ENCODE results near the gene GRIN2A.

Gene GRIN2A

GRCh38 chr16:9976601-9977000 lies 205.6 kb downstream of the GRIN2A start:
- H3K36me3 ChIP-seq (ENCODE audit: control insufficient read depth in 5 of 5, insufficient read depth in 5 of 5, low read length in 5 of 5), result no peaks in the 10 kb centered on the region
- H3K9me3 ChIP-seq (ENCODE audit: control insufficient read depth in 5 of 5, low read length in 5 of 5), result no peaks in the 10 kb centered on the region
- no peak overlapping the region for H3K27ac ChIP-seq (ENCODE audit: low read depth, low read length)
- no peak overlapping the region for H3K4me3 ChIP-seq (ENCODE audit: low read depth in 1 of 5, low read length in 5 of 5)
- H3K9ac ChIP-seq (ENCODE audit: low read length in 5 of 5), result no peak overlapping the region
- no peaks in the 10 kb centered on the region for H3K4me1 ChIP-seq (ENCODE audit: control insufficient read depth in 5 of 5, insufficient read depth in 5 of 5, low read length in 5 of 5)
- H3K27me3 ChIP-seq (ENCODE audit: control insufficient read depth in 5 of 5, insufficient read depth in 4 of 5, low read length in 5 of 5), result no peaks in the 10 kb centered on the region

GRCh38 chr16:9971907-9972306 lies 210.3 kb downstream of the GRIN2A start:
- Histone ChIP-seq H3K9me3 (ENCODE audit: control insufficient read depth in 5 of 5, low read length in 5 of 5) (no peaks in the 10 kb centered on the region), H3K4me3 (ENCODE audit: low read depth in 1 of 5, low read length in 5 of 5) (no peak overlapping the region), H3K4me1 (ENCODE audit: control insufficient read depth in 5 of 5, insufficient read depth in 5 of 5, low read length in 5 of 5) (no peaks in the 10 kb centered on the region), H3K9ac (ENCODE audit: low read length in 5 of 5) (no peak overlapping the region), H3K27ac (ENCODE audit: low read depth, low read length) (no peak overlapping the region), H3K27me3 (ENCODE audit: control insufficient read depth in 5 of 5, insufficient read depth in 4 of 5, low read length in 5 of 5) (no peaks in the 10 kb centered on the region), H3K36me3 (ENCODE audit: control insufficient read depth in 5 of 5, insufficient read depth in 5 of 5, low read length in 5 of 5) (no peaks in the 10 kb centered on the region)

GRCh38 chr16:9970796-9971195 lies 211.4 kb downstream of the GRIN2A start:
- Histone ChIP-seq H3K27ac (ENCODE audit: low read depth, low read length) (no peak overlapping the region), H3K27me3 (ENCODE audit: control insufficient read depth in 5 of 5, insufficient read depth in 4 of 5, low read length in 5 of 5) (no peaks in the 10 kb centered on the region), H3K36me3 (ENCODE audit: control insufficient read depth in 5 of 5, insufficient read depth in 5 of 5, low read length in 5 of 5) (no peaks in the 10 kb centered on the region), H3K4me3 (ENCODE audit: low read depth in 1 of 5, low read length in 5 of 5) (no peak overlapping the region), H3K9ac (ENCODE audit: low read length in 5 of 5) (no peak overlapping the region), H3K9me3 (ENCODE audit: control insufficient read depth in 5 of 5, low read length in 5 of 5) (no peaks in the 10 kb centered on the region), H3K4me1 (ENCODE audit: control insufficient read depth in 5 of 5, insufficient read depth in 5 of 5, low read length in 5 of 5) (no peaks in the 10 kb centered on the region)

GRCh38 chr16:9970244-9970643 lies 212.0 kb downstream of the GRIN2A start:
- Histone ChIP-seq H3K9me3 (ENCODE audit: control insufficient read depth in 5 of 5, low read length in 5 of 5) (no peaks in the 10 kb centered on the region), H3K4me1 (ENCODE audit: control insufficient read depth in 5 of 5, insufficient read depth in 5 of 5, low read length in 5 of 5) (no peaks in the 10 kb centered on the region), H3K27me3 (ENCODE audit: control insufficient read depth in 5 of 5, insufficient read depth in 4 of 5, low read length in 5 of 5) (no peaks in the 10 kb centered on the region), H3K36me3 (ENCODE audit: control insufficient read depth in 5 of 5, insufficient read depth in 5 of 5, low read length in 5 of 5) (no peaks in the 10 kb centered on the region), H3K27ac (ENCODE audit: low read depth, low read length) (no peak overlapping the region), H3K4me3 (ENCODE audit: low read depth in 1 of 5, low read length in 5 of 5) (no peak overlapping the region), H3K9ac (ENCODE audit: low read length in 5 of 5) (no peak overlapping the region)

- Histone ChIP-seq H3K4me3 (ENCODE audit: low read depth in 1 of 5, low read length in 5 of 5) (no peak overlapping the region), H3K27me3 (ENCODE audit: control insufficient read depth in 5 of 5, insufficient read depth in 4 of 5, low read length in 5 of 5) (no peaks in the 10 kb centered on the region), H3K27ac (ENCODE audit: low read depth, low read length) (no peak overlapping the region), H3K9me3 (ENCODE audit: control insufficient read depth in 5 of 5, low read length in 5 of 5) (no peaks in the 10 kb centered on the region), H3K36me3 (ENCODE audit: control insufficient read depth in 5 of 5, insufficient read depth in 5 of 5, low read length in 5 of 5) (no peaks in the 10 kb centered on the region), H3K9ac (ENCODE audit: low read length in 5 of 5) (no peak overlapping the region), H3K4me1 (ENCODE audit: control insufficient read depth in 5 of 5, insufficient read depth in 5 of 5, low read length in 5 of 5) (no peaks in the 10 kb centered on the region)
Measured at GRCh38 chr16:9969580-9969979, 212.6 kb downstream of the GRIN2A start.

GRCh38 chr16:9966569-9967157 lies 215.6 kb downstream of the GRIN2A start:
- H3K27me3 ChIP-seq (ENCODE audit: control insufficient read depth in 5 of 5, insufficient read depth in 4 of 5, low read length in 5 of 5), result no peaks in the 10 kb centered on the region
- H3K27ac ChIP-seq (ENCODE audit: low read depth, low read length), result no peak overlapping the region
- H3K9me3 ChIP-seq (ENCODE audit: control insufficient read depth in 5 of 5, low read length in 5 of 5), result no peaks in the 10 kb centered on the region
- no peaks in the 10 kb centered on the region for H3K4me1 ChIP-seq (ENCODE audit: control insufficient read depth in 5 of 5, insufficient read depth in 5 of 5, low read length in 5 of 5)
- H3K9ac ChIP-seq (ENCODE audit: low read length in 5 of 5), result no peak overlapping the region
- H3K36me3 ChIP-seq (ENCODE audit: control insufficient read depth in 5 of 5, insufficient read depth in 5 of 5, low read length in 5 of 5), result no peaks in the 10 kb centered on the region
- no peak overlapping the region for H3K4me3 ChIP-seq (ENCODE audit: low read depth in 1 of 5, low read length in 5 of 5)

GRCh38 chr16:9965079-9965478 lies 217.1 kb downstream of the GRIN2A start:
- no peaks in the 10 kb centered on the region for H3K36me3 ChIP-seq (ENCODE audit: control insufficient read depth in 5 of 5, insufficient read depth in 5 of 5, low read length in 5 of 5)
- no peaks in the 10 kb centered on the region for H3K4me1 ChIP-seq (ENCODE audit: control insufficient read depth in 5 of 5, insufficient read depth in 5 of 5, low read length in 5 of 5)
- H3K9me3 ChIP-seq (ENCODE audit: control insufficient read depth in 5 of 5, low read length in 5 of 5), result no peaks in the 10 kb centered on the region
- H3K4me3 ChIP-seq (ENCODE audit: low read depth in 1 of 5, low read length in 5 of 5), result no peak overlapping the region
- H3K9ac ChIP-seq (ENCODE audit: low read length in 5 of 5), result no peak overlapping the region
- H3K27me3 ChIP-seq (ENCODE audit: control insufficient read depth in 5 of 5, insufficient read depth in 4 of 5, low read length in 5 of 5), result no peaks in the 10 kb centered on the region
- no peak overlapping the region for H3K27ac ChIP-seq (ENCODE audit: low read depth, low read length)

GRCh38 chr16:9964426-9964825 lies 217.8 kb downstream of the GRIN2A start:
- H3K27ac ChIP-seq (ENCODE audit: low read depth, low read length), result no peak overlapping the region
- H3K27me3 ChIP-seq (ENCODE audit: control insufficient read depth in 5 of 5, insufficient read depth in 4 of 5, low read length in 5 of 5), result no peaks in the 10 kb centered on the region
- no peaks in the 10 kb centered on the region for H3K4me1 ChIP-seq (ENCODE audit: control insufficient read depth in 5 of 5, insufficient read depth in 5 of 5, low read length in 5 of 5)
- no peaks in the 10 kb centered on the region for H3K36me3 ChIP-seq (ENCODE audit: control insufficient read depth in 5 of 5, insufficient read depth in 5 of 5, low read length in 5 of 5)
- no peak overlapping the region for H3K4me3 ChIP-seq (ENCODE audit: low read depth in 1 of 5, low read length in 5 of 5)
- H3K9ac ChIP-seq (ENCODE audit: low read length in 5 of 5), result no peak overlapping the region
- no peaks in the 10 kb centered on the region for H3K9me3 ChIP-seq (ENCODE audit: control insufficient read depth in 5 of 5, low read length in 5 of 5)

- Histone ChIP-seq H3K4me3 (ENCODE audit: low read depth in 1 of 5, low read length in 5 of 5) (no peak overlapping the region), H3K4me1 (ENCODE audit: control insufficient read depth in 5 of 5, insufficient read depth in 5 of 5, low read length in 5 of 5) (peaks cover 0 to 6% (median 0%) of the 10 kb centered on the region in 5 donors), H3K27me3 (ENCODE audit: control insufficient read depth in 5 of 5, insufficient read depth in 4 of 5, low read length in 5 of 5) (peaks cover 0 to 6% (median 0%) of the 10 kb centered on the region in 5 donors)
Measured at GRCh38 chr16:9957433-9957832, 224.8 kb downstream of the GRIN2A start.

GRCh38 chr16:9957002-9957401 lies 225.2 kb downstream of the GRIN2A start:
- peaks cover 0 to 6% (median 0%) of the 10 kb centered on the region in 5 donors for H3K27me3 ChIP-seq (ENCODE audit: control insufficient read depth in 5 of 5, insufficient read depth in 4 of 5, low read length in 5 of 5)
- no peaks in the 10 kb centered on the region for H3K9me3 ChIP-seq (ENCODE audit: control insufficient read depth in 5 of 5, low read length in 5 of 5)
- no peak overlapping the region for H3K9ac ChIP-seq (ENCODE audit: low read length in 5 of 5)
- H3K36me3 ChIP-seq (ENCODE audit: control insufficient read depth in 5 of 5, insufficient read depth in 5 of 5, low read length in 5 of 5), result no peaks in the 10 kb centered on the region
- no peak overlapping the region for H3K27ac ChIP-seq (ENCODE audit: low read depth, low read length)
- H3K4me3 ChIP-seq (ENCODE audit: low read depth in 1 of 5, low read length in 5 of 5), result no peak overlapping the region
- H3K4me1 ChIP-seq (ENCODE audit: control insufficient read depth in 5 of 5, insufficient read depth in 5 of 5, low read length in 5 of 5), result peaks cover 0 to 6% (median 0%) of the 10 kb centered on the region in 5 donors

More at GRCh38 chr16:9957433-9957832, 224.8 kb downstream of the GRIN2A start:
- Histone ChIP-seq H3K36me3 (ENCODE audit: control insufficient read depth in 5 of 5, insufficient read depth in 5 of 5, low read length in 5 of 5) (no peaks in the 10 kb centered on the region), H3K9me3 (ENCODE audit: control insufficient read depth in 5 of 5, low read length in 5 of 5) (no peaks in the 10 kb centered on the region), H3K27ac (ENCODE audit: low read depth, low read length) (no peak overlapping the region), H3K9ac (ENCODE audit: low read length in 5 of 5) (no peak overlapping the region)

All from subcutaneous abdominal adipose tissue (tissue), 5 donors.